8988T (cell line): ENCODE data around the gene CA14.
"Not testable (repeated sequence)": the region's sequence is repeated elsewhere in the genome, so short reads cannot be mapped to it uniquely, and the experiment has no call there.

Experiments used
- DNase-seq: peaks from one replicate; pipeline ENCODE4 v3.0.0; 2011

CA14 gene

GRCh38 chr1:150281758-150282557 lies 24.4 kb downstream of the CA14 start, which contains the start of gene CIART:
Gene CIART (plus strand): TSS chr1:150282554. CDS start chr1:150283268, 714 bp downstream.
- DNase-seq, result peak; percentile 57

GRCh38 chr1:150282558-150282958 lies 25.0 kb downstream of the CA14 start:
- no peak for DNase-seq

- no peak for DNase-seq
Observed at GRCh38 chr1:150283260-150283659, 25.7 kb downstream of the CA14 start.

- DNase-seq, result no peak
Observed at GRCh38 chr1:150288382-150288781, 30.8 kb downstream of the CA14 start.

- DNase-seq, result no peak
Observed at GRCh38 chr1:150288822-150289221, 31.2 kb downstream of the CA14 start.

- DNase-seq, result peak; percentile 37
Observed at GRCh38 chr1:150293433-150294253, 36.1 kb downstream of the CA14 start, which contains the start of gene MRPS21. Gene MRPS21 (plus strand): TSS chr1:150293861. CDS start chr1:150294367, 506 bp downstream.

GRCh38 chr1:150295476-150295875 lies 37.9 kb downstream of the CA14 start:
- no peak for DNase-seq

GRCh38 chr1:150299716-150300115 lies 42.1 kb downstream of the CA14 start:
- no peak for DNase-seq

- DNase-seq, result no peak
Observed at GRCh38 chr1:150302338-150302737, 44.8 kb downstream of the CA14 start.

- DNase-seq, result no peak
Observed at GRCh38 chr1:150302902-150303301, 45.3 kb downstream of the CA14 start.

GRCh38 chr1:150308585-150308984 lies 51.0 kb downstream of the CA14 start:
- not testable (repeated sequence) for DNase-seq

GRCh38 chr1:150309758-150310508 lies 52.4 kb downstream of the CA14 start:
- DNase-seq, result no peak

GRCh38 chr1:150311762-150312161 lies 54.2 kb downstream of the CA14 start:
- no peak for DNase-seq
